ENCODE data around the gene C10orf53.

C10orf53 gene

GRCh38 chr10:49679480-49679893 lies at the start of gene C10orf53:
C10orf53 (plus strand) TSS chr10:49679651; CDS start chr10:49679698, 47 bp downstream.
- no peak for DNase-seq (ENCODE audit: extremely low read depth in 1 of 2, low read depth in 1 of 2)

- no peak for DNase-seq (ENCODE audit: extremely low read depth in 1 of 2, low read depth in 1 of 2)
Measured at GRCh38 chr10:49631975-49632374, 47.5 kb upstream of the C10orf53 start.

- DNase-seq (ENCODE audit: extremely low read depth in 1 of 2, low read depth in 1 of 2), result no peak
Measured at GRCh38 chr10:49632406-49633317, 46.8 kb upstream of the C10orf53 start.

- DNase-seq (ENCODE audit: extremely low read depth in 1 of 2, low read depth in 1 of 2), result no peak
Measured at GRCh38 chr10:49633327-49634068, 46.0 kb upstream of the C10orf53 start.

GRCh38 chr10:49634069-49634660 lies 45.3 kb upstream of the C10orf53 start:
- DNase-seq (ENCODE audit: extremely low read depth in 1 of 2, low read depth in 1 of 2), result no peak

- no peak for DNase-seq (ENCODE audit: extremely low read depth in 1 of 2, low read depth in 1 of 2)
Measured at GRCh38 chr10:49642311-49642710, 37.1 kb upstream of the C10orf53 start.

- no peak for DNase-seq (ENCODE audit: extremely low read depth in 1 of 2, low read depth in 1 of 2)
Measured at GRCh38 chr10:49643241-49644034, 36.0 kb upstream of the C10orf53 start.

GRCh38 chr10:49644035-49644646 lies 35.3 kb upstream of the C10orf53 start:
- no peak for DNase-seq (ENCODE audit: extremely low read depth in 1 of 2, low read depth in 1 of 2)

GRCh38 chr10:49645417-49645816 lies 34.0 kb upstream of the C10orf53 start:
- no peak for DNase-seq (ENCODE audit: extremely low read depth in 1 of 2, low read depth in 1 of 2)

GRCh38 chr10:49645871-49646870 lies 33.3 kb upstream of the C10orf53 start:
- DNase-seq (ENCODE audit: extremely low read depth in 1 of 2, low read depth in 1 of 2), result no peak

- DNase-seq (ENCODE audit: extremely low read depth in 1 of 2, low read depth in 1 of 2), result no peak
Measured at GRCh38 chr10:49647554-49647953, 31.9 kb upstream of the C10orf53 start.

- no peak for DNase-seq (ENCODE audit: extremely low read depth in 1 of 2, low read depth in 1 of 2)
Measured at GRCh38 chr10:49647985-49648795, 31.3 kb upstream of the C10orf53 start.

- no peak for DNase-seq (ENCODE audit: extremely low read depth in 1 of 2, low read depth in 1 of 2)
Measured at GRCh38 chr10:49649294-49649693, 30.2 kb upstream of the C10orf53 start.

- DNase-seq (ENCODE audit: extremely low read depth in 1 of 2, low read depth in 1 of 2), result no peak
Measured at GRCh38 chr10:49649936-49650723, 29.3 kb upstream of the C10orf53 start.

- no peak for DNase-seq (ENCODE audit: extremely low read depth in 1 of 2, low read depth in 1 of 2)
Measured at GRCh38 chr10:49650724-49651034, 28.8 kb upstream of the C10orf53 start.

- DNase-seq (ENCODE audit: extremely low read depth in 1 of 2, low read depth in 1 of 2), result no peak
Measured at GRCh38 chr10:49651039-49651835, 28.2 kb upstream of the C10orf53 start.

- no peak for DNase-seq (ENCODE audit: extremely low read depth in 1 of 2, low read depth in 1 of 2)
Measured at GRCh38 chr10:49651917-49652316, 27.5 kb upstream of the C10orf53 start.

Data from activated CD8-positive, alpha-beta memory T cell treated with anti-CD3 and anti-CD28 coated beads for 1 hour (primary cell).